ENCODE measurements around the gene CACNA1C. TPM values are rescaled to one million over a fixed set of nuclear protein-coding genes. Genes with fewer than 3 reads are reported as not detected.

Gene CACNA1C
- total RNA-seq, 4 donors from 2014 or later: 2.0 to 4.2 (median 2.5) TPM

DNA sequence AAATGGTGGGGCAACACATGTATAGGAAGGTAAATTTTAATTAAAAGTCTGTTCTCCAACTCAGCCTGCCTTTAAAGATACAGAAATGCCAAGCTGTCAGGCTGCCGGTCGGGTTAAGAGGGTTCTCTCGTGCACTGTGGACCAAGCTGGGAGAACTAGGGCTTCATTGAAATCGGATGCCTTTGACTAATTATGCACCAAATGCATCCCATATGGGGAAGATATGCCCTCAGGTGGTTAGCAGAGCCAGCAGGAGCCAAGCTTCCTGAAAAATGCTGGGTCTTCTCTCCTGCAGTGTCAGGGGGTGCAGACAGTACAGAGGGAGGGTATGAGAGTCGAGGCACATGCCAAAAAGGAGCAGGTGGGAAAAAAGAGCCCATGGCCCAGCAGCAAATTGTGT is 236.1 kb downstream of the CACNA1C start:
- DNase-seq: no peak
- TF ChIP-seq CTCF (IDR thresholded peaks at IDR 0.05): no peak
- no peak for TF ChIP-seq POLR2A (IDR thresholded peaks at IDR 0.05)
- peaks cover 0 to 12% of the 10 kb centered on the region in 2 donors for H3K4me1 ChIP-seq
- H3K4me3 ChIP-seq (replicated peaks in 1 of 3): no peak overlapping the region
- no peak overlapping the region for H3K27ac ChIP-seq
- 66 to 68% methylated on average over 5 of the region's 5 CpGs for WGBS, 2 donors
- no peaks in the 10 kb centered on the region for H3K36me3 ChIP-seq
- H3K27me3 ChIP-seq: no peaks in the 10 kb centered on the region
- H3K9me3 ChIP-seq: no peaks in the 10 kb centered on the region
- intact Hi-C loops (cut with DNase I): no loop called here

- no peaks in the 10 kb centered on the region for H3K36me3 ChIP-seq
- no peak overlapping the region for H3K27ac ChIP-seq
- intact Hi-C loops (cut with DNase I): no loop called here
- no peak for DNase-seq
- no peak overlapping the region for H3K4me3 ChIP-seq (replicated peaks in 1 of 3)
- no peaks in the 10 kb centered on the region for H3K27me3 ChIP-seq
- TF ChIP-seq CTCF (IDR thresholded peaks at IDR 0.05): no peak
- no peak for TF ChIP-seq POLR2A (IDR thresholded peaks at IDR 0.05)
- 77 to 87% methylated on average over 10 of the region's 10 CpGs for WGBS, 2 donors
- no peaks in the 10 kb centered on the region for H3K9me3 ChIP-seq
- H3K4me1 ChIP-seq: peaks cover 0 to 12% of the 10 kb centered on the region in 2 donors
These were observed 236.7 kb downstream of the CACNA1C start for GRCh38 chr12:2289525-2289924.

DNA sequence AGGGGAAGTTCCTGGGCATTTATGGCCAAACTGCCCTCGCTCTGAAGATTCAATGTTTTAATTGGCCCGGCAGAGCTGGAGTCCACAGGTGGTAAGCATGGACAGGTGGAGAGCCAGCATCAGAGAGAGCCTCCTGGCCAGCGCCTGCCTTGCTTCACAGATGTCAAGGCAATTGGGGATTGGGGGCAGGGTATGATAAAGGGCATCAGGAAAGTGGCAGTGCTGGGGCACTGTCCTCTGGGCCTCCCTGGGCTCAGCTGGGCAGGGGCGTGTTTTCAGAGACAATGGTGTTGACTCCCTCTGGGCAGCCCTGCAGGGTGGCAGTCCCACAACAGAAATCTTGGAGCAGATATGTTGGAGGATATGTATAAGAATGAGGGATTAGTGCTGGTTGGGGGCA is 237.3 kb downstream of the CACNA1C start:
- Histone ChIP-seq H3K27ac (no peak overlapping the region), H3K27me3 (no peaks in the 10 kb centered on the region), H3K9me3 (no peaks in the 10 kb centered on the region), H3K4me3 (replicated peaks in 1 of 3) (no peak overlapping the region), H3K4me1 (peaks cover 0 to 12% of the 10 kb centered on the region in 2 donors), H3K36me3 (no peaks in the 10 kb centered on the region)
- 66 to 100% methylated on average over 3 to 4 of the region's 4 CpGs for WGBS, 2 donors
- no peak for DNase-seq
- intact Hi-C loops (cut with DNase I): no loop called here
- no peak for TF ChIP-seq POLR2A (IDR thresholded peaks at IDR 0.05)
- TF ChIP-seq CTCF (IDR thresholded peaks at IDR 0.05): no peak

DNA sequence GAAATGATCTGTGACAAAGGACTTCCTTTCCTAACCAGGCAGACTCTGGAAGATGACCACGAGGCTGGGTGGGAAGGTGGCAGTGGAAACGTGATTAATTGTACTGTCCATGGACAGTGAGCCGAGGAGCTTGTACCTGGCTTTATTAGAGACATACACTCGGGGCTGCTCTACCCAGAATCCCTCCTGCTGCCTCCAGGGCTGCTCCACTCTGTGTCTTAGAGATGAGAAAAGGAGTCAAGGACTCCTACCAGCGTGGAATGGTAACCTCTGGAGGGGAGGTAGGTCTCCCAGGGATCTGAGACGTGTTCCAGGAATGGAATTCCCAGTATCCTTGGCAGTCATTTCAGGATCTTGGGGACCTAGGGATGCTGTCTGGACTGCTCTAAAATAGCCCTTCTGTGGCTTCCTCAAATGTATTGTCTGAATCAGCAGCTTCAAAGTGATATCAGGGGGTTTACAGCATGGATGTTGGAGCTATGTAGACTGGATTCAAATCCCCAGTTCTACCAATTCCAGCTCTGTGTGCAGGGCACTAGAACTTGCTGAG is 237.8 kb downstream of the CACNA1C start:
- H3K4me1 ChIP-seq: peaks cover 0 to 12% of the 10 kb centered on the region in 2 donors
- intact Hi-C loops (cut with DNase I): no loop called here

More for the DNA sequence above, 237.8 kb downstream of the CACNA1C start:
- H3K4me3 ChIP-seq (replicated peaks in 1 of 3): no peak overlapping the region
- TF ChIP-seq CTCF (IDR thresholded peaks at IDR 0.05): no peak
- no peak for TF ChIP-seq POLR2A (IDR thresholded peaks at IDR 0.05)
- no peak overlapping the region for H3K27ac ChIP-seq
- no peaks in the 10 kb centered on the region for H3K27me3 ChIP-seq
- WGBS, 2 donors: 77 to 85% methylated on average over 6 of the region's 6 CpGs
- no peaks in the 10 kb centered on the region for H3K9me3 ChIP-seq
- no peaks in the 10 kb centered on the region for H3K36me3 ChIP-seq
- DNase-seq: no peak
